Fibroblast of mammary gland (primary cell): Measurements from ENCODE around the gene IGF1R.
A peak's percentile ranks its signal among the peaks of the same experiment; 100 is the strongest.

ENCODE experiments used
- DNase-seq: peaks from one replicate; pipeline ENCODE4 v3.0.0-alpha.2; 2010; ENCODE audit warnings: low read depth
- H3K4me3 ChIP-seq: 2 replicates; pipeline ENCODE4 v1.5.1; 2011; ENCODE audit warnings: low read depth, mild to moderate bottlenecking, low read length, moderate library complexity; ENCODE audit not compliant: control insufficient read depth
- CTCF ChIP-seq: conservative IDR thresholded peaks from 2 replicates; pipeline ENCODE4 v1.5.1; 2011; ENCODE audit warnings: low read depth, low read length, inconsistent platforms; ENCODE audit not compliant: control insufficient read depth, insufficient read depth

Gene IGF1R

DNA sequence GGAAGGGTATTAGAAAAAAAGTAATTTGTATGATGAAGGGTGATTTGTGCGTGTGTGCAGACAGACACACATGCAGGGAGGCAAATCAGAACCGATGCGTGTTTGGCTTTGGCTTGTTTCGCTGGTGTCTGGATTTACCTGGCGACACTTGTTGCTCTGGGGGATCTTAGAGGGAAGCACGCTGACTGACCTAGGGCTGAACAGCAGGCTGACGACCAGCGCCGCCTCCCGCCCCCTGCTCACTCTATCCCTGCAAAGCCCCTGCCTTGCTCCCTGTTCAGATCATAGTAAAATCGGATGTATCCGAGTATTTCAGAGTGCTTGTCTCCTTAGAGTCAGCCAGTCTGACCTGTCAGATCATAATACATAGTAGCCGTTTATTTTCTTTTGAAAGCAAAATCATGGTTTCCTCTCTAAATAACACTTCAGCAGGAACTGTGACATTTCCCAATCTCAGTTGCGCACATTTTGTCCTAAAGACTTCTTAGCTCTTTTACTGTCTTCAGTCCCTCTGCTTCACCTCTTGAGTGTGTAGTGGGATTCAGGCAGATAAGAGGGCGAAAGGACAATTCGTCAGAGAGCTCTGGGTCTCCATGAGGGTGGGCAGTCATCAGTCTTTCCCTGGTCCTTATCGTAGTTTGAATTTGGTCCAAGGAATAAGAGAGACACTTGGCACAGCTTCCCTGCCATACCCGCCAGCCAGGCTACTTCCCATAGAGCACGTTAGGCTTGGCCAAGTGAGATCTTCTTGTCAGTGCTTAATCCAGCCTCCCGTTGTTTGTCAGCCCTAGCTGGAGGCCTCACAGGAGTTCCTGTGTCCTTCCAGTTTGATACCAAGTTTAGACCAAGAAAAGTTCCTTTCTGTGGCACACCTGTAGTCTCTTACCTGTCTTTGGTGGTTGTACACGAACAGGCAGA lies 261.9 kb downstream of the IGF1R start:
- DNase-seq = no peak
- TF ChIP-seq CTCF = no peak
- H3K4me3 ChIP-seq = no peak overlapping the region

DNA sequence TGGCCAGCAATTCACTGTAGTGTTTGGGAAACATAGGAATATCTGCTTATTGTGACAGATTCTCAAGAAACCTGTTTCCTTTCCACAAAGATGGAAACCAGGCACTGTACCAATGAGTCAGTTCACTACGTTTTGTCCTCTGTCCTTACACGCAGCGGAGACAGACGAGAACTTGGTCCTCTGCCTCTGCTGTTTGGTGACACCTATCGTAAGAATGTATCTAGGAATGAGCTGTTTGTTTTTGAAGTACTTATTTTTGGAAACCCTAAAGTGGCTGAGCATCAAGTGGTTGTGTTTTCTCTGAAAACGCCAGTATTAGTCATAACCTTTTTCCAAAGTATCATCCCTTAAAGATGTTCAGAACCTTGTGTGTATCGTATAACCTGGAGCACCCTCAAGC lies 266.3 kb downstream of the IGF1R start:
- no peak overlapping the region for H3K4me3 ChIP-seq
- DNase-seq = peak; percentile 95
- TF ChIP-seq CTCF = no peak

GRCh38 chr15:98916826-98917225 lies 268.5 kb downstream of the IGF1R start:
- DNase-seq = no peak

DNA sequence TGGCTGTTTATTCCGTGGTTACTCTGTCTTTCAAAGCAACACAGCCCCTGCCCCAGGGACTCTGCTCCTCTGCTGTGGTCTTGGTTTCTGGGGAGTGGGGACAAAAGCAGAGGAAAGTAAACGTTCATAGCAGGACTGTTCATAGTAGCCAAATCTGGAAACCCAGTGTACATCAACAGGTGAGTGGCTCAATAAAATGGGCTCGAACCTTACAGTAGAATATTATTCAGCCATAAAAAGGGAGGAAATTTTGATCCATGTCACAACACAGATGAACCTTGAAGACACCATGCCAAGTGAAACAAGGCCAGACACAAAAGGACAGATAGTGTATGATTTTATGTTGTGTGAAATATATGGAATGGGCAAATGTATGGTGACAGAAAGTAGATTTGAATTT lies 269.1 kb downstream of the IGF1R start:
- DNase-seq = no peak
- H3K4me3 ChIP-seq = no peak overlapping the region
- TF ChIP-seq CTCF = no peak

More at GRCh38 chr15:98916826-98917225, 268.5 kb downstream of the IGF1R start:
- no peak for TF ChIP-seq CTCF
- H3K4me3 ChIP-seq = no peak overlapping the region

DNA sequence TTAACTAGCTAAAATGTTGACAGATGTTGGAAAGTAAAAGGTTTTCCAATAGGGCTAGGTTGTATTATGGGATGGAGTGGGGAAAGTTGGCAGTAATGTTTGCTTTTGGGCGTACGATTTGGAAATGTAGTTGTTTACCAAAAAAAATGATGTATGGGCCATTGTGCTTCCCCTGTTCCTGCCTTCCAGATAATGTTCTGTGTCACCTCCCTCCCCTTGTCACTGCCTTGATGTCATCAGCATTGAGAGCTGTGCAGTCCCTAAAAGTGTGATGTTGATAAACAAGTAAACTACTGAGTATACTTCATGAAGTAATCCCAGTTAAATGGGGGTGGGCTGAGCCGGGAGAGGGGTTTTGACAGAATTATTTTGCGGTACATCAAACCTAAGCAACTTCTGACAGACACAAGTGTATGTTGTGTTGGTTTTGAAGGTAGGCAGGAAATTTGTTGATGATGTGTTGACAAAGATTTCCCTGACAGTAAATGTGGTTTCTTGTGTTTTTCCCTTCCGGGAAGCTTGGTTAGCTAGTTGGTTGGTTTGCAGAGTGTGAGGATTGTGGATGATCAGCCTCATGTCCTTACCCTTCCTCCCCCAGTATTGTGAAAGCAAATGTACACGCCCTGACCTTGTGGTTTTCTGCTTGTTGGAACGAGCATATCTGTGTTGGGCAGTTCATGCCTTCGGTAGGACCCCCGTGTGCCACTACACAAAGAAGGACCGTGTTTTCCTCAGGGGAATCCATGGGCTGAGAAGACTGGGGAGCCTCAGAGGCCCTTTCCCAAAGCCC lies 271.9 kb downstream of the IGF1R start:
- no peak for TF ChIP-seq CTCF
- peak; percentile 25 for DNase-seq
- H3K4me3 ChIP-seq = no peak overlapping the region

- H3K4me3 ChIP-seq = no peak overlapping the region
- no peak for DNase-seq
- TF ChIP-seq CTCF = no peak
These were observed 274.8 kb downstream of the IGF1R start for GRCh38 chr15:98923171-98923570.
